ENCODE data around the gene SMPD4.

GRCh38 chr2:130135692-130136541 is 45.5 kb downstream of the SMPD4 start:
- TF ChIP-seq CTCF (IDR thresholded peaks at IDR 0.05; ENCODE audit: low read depth, low read length), result no peak
- TF ChIP-seq EZH2phosphoT487 (IDR thresholded peaks at IDR 0.05; ENCODE audit: low read depth), result no peak
